ACC112 (cell line): ENCODE data around the gene CXorf58.
"Not testable (repeated sequence)": the region's sequence is repeated elsewhere in the genome, so short reads cannot be mapped to it uniquely, and the experiment has no call there.

ENCODE experiments used
- H2AFZ ChIP-seq: fragments of 200-600 bp; sonication (generic); one replicate; pipeline ENCODE4 v1.6.0; 2017; ENCODE audit warnings: antibody characterized with exemption, low read length; ENCODE audit not compliant: unreplicated experiment
- H3K27ac ChIP-seq: fragments of 200-600 bp; sonication (generic); 2 replicates; pipeline ENCODE4 v1.5.1; 2014; ENCODE audit warnings: low read depth, mild to moderate bottlenecking, antibody characterized with exemption, low read length, moderate library complexity
- H3K27me3 ChIP-seq: fragments of 200-600 bp; sonication (generic); 2 replicates; pipeline ENCODE4 v1.6.1; 2014; ENCODE audit warnings: mild to moderate bottlenecking, antibody characterized with exemption, low read length, moderate library complexity, mixed read lengths; ENCODE audit not compliant: insufficient read depth
- H3K36me3 ChIP-seq: fragments of 200-600 bp; sonication (generic); 2 replicates; pipeline ENCODE4 v1.6.1; 2016; ENCODE audit warnings: mild to moderate bottlenecking, antibody characterized with exemption, low read length, moderate library complexity, mixed read lengths; ENCODE audit not compliant: insufficient read depth
- H3K4me1 ChIP-seq: fragments of 200-600 bp; sonication (generic); one replicate; pipeline ENCODE4 v1.6.1; 2016; ENCODE audit warnings: low read length, mixed read lengths; ENCODE audit not compliant: insufficient read depth, unreplicated experiment, control insufficient read depth
- H3K4me3 ChIP-seq: fragments of 200-600 bp; sonication (generic); 2 replicates; pipeline ENCODE4 v1.5.1; 2014; ENCODE audit warnings: mild to moderate bottlenecking, low read depth, low read length
- H3K79me2 ChIP-seq: fragments of 200-600 bp; sonication (generic); one replicate; pipeline ENCODE4 v1.6.0; 2016; ENCODE audit warnings: low read length; ENCODE audit not compliant: control insufficient read depth, unreplicated experiment, insufficient read depth

The CXorf58 gene

DNA sequence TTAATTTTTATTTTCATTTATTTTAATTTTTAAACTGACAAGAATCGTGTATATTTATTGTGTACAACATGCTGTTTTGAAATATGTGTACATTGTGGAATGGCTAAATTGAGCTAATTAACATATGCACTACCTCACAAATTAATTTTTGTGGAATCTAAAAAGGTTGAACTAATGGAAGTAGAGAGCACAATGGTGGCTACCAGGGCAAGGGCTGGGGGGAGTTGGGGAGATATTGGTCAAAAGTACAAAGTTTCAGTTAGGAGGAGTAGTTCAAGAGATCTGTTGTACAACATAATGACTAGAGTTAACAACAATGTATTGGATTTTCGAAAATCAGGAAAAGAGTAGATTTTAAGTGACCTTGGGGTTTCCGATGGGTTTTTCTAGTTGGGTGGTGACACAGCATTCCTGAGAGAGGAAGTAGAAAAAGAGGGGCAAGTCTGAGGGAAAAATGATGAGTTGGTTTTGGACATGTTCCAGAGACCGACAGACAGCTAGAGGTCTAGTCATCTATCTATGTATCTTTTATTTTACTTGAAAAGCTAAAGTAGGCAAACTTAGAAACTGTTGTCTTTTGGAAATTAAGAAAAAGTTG, 23.3 kb upstream of the CXorf58 start:
- H3K79me2 ChIP-seq, result peaks cover 15% of the 10 kb centered on the region
- peaks cover 44% of the 10 kb centered on the region for H3K4me1 ChIP-seq
- peak overlapping the region; percentile 54 for H3K4me3 ChIP-seq
- peak overlapping the region; percentile 49 for H2AFZ ChIP-seq
- no peaks in the 10 kb centered on the region for H3K27me3 ChIP-seq
- H3K27ac ChIP-seq, result peak overlapping the region; percentile 99
- H3K36me3 ChIP-seq, result no peaks in the 10 kb centered on the region

DNA sequence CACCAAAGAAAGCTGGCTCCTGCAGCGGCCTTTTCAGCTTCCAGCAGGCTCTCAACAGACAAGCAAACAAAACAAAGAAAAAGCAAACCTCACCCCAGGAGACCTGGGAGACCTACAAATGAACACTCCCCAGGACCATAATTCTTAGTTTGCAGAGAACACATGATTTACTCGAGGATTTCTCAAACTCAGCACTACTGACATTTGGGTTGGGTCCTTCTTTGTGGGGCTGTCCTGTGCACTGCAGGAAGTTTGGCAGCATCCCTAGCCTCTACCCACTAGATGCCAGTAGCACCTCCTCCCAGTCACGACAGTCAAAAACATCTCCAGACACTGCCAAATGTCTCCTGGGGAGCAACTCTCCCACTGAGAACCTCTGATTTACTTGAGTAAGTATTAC, 22.0 kb upstream of the CXorf58 start:
- Histone ChIP-seq H2AFZ (peak overlapping the region; percentile 25), H3K27me3 (no peaks in the 10 kb centered on the region), H3K27ac (peak overlapping the region; percentile 39; the same call in 1 of the 2 replicates), H3K36me3 (no peaks in the 10 kb centered on the region), H3K4me3 (no peak overlapping the region), H3K79me2 (peaks cover 15% of the 10 kb centered on the region), H3K4me1 (peaks cover 52% of the 10 kb centered on the region)

DNA sequence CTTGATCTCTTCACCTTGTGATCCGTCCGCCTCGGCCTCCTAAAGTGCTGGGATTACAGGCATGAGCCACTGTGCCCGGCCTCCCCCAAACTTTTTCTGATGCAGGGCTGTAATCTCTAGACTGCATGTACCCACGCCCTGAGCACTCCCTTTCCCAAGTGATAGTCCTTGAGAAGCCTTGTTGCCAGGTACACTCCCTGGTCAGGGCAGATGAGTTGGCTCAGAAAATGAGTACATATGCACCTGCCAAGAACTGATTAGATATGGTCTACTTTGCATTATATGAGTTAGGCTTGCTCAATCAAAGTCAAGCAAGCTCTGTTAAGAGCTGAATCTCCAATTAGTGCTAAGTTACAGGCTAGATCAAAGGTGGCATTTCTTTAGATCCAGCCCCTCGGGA, 20.4 kb upstream of the CXorf58 start:
- Histone ChIP-seq H3K4me3 (no peak overlapping the region), H3K27me3 (no peaks in the 10 kb centered on the region), H2AFZ (no peak overlapping the region), H3K36me3 (no peaks in the 10 kb centered on the region), H3K27ac (no peak overlapping the region), H3K79me2 (peaks cover 11% of the 10 kb centered on the region), H3K4me1 (peaks cover 47% of the 10 kb centered on the region)

DNA sequence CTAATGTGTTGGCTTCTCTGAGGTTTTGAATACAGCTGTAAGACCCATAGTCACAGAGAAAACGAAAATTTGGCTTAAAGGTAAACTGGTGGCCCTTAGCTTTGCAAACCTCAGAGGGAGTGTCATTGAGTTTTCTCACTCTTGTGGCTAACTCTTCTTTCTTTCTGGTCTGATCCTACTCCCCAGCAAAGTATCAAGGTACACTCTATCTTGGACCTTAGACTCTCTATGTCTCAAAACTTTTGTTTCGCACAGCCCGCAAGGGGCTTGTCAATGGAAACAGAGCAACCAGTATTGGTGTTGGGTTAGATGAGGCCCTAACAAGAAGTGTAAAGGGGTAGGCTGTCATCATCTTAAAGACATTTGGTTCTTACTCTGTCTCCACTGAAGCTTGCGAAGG, 19.9 kb upstream of the CXorf58 start:
- H2AFZ ChIP-seq, result no peak overlapping the region
- no peak overlapping the region for H3K27ac ChIP-seq
- H3K36me3 ChIP-seq, result no peaks in the 10 kb centered on the region

DNA sequence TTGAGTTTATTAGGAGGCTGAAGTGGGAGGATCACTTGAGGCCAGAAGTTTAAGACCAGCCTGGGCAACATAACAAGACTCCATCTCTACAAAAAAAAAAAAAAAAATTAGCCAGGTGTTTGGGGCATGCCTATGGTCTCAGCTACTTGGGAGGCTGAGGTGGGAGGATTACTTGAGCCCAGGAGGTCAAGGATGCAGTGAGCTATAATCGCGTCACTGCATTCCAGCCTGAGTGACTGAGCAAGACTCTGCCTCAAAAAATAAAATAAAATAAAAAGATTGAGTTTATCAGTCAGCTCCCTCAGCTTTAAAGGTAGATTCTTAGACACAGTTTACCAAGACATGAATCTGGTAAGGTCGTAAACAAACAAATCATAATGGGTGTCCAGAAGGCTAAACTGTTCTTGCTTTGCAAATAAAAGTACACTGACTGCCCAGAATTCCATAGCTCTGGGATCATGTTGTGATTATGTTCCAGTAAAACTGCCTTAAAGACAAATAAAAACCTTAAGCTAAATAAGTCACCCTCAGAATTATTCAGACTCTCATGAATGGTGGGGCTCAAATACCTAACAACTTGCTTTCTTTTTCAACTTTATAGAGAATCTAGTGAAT, 18.8 kb upstream of the CXorf58 start:
- H3K36me3 ChIP-seq, result no peaks in the 10 kb centered on the region
- no peaks in the 10 kb centered on the region for H3K27me3 ChIP-seq
- peak overlapping the region; percentile 38; the same call in 1 of the 2 replicates for H3K4me3 ChIP-seq
- peaks cover 34% of the 10 kb centered on the region for H3K4me1 ChIP-seq
- peaks cover 4% of the 10 kb centered on the region for H3K79me2 ChIP-seq
- peak overlapping the region; percentile 31 for H2AFZ ChIP-seq
- peak overlapping the region; percentile 90 for H3K27ac ChIP-seq

More for the DNA sequence above, 19.9 kb upstream of the CXorf58 start:
- Histone ChIP-seq H3K4me3 (no peak overlapping the region), H3K79me2 (peaks cover 7% of the 10 kb centered on the region), H3K4me1 (peaks cover 44% of the 10 kb centered on the region), H3K27me3 (no peaks in the 10 kb centered on the region)

DNA sequence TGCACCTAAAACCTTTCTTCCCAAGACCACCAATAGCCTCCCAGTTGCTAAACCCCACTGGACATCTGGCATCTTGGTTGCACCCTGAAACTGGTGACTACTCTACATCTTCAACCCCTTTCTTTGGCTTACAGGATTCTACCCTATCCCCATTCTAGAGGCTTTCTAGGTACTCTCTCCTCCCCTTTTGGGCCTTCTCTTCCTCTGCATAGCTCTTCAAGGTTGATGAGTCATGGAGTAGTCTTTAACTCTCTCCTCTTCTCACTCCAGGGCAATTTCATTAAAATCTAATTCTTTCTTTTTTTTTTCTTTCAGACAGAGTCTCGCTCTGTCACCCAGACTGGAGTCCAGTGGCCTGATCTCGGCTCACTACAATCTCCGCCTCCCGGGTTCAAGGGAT, 16.9 kb upstream of the CXorf58 start:
- Histone ChIP-seq H3K27me3 (no peaks in the 10 kb centered on the region), H3K79me2 (peaks cover 6% of the 10 kb centered on the region), H3K27ac (no peak overlapping the region), H2AFZ (no peak overlapping the region), H3K36me3 (no peaks in the 10 kb centered on the region), H3K4me1 (peaks cover 18% of the 10 kb centered on the region), H3K4me3 (no peak overlapping the region)

DNA sequence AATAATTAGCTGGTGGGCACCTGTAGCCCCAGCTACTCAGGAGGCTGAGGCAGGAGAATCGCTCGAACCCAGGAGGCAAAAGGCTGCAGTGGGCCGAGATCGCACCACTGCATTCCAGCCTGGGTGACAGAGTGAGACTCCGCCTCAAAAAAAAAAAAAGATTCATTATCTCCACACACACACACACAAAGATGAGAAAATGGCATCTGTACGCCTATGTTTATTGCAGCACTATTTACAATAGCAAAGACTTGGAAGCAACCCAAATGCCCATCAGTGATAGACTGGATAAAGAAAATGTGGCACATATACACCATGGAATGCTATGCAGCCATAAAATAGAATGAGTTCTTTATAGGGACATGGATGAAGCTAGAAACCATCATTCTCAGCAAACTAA, 12.8 kb upstream of the CXorf58 start:
- H3K4me3 ChIP-seq, H3K79me2 ChIP-seq, H3K36me3 ChIP-seq, H3K27ac ChIP-seq, H2AFZ ChIP-seq, H3K27me3 ChIP-seq: not testable (repeated sequence)
- peaks cover 42% of the 10 kb centered on the region for H3K4me1 ChIP-seq

DNA sequence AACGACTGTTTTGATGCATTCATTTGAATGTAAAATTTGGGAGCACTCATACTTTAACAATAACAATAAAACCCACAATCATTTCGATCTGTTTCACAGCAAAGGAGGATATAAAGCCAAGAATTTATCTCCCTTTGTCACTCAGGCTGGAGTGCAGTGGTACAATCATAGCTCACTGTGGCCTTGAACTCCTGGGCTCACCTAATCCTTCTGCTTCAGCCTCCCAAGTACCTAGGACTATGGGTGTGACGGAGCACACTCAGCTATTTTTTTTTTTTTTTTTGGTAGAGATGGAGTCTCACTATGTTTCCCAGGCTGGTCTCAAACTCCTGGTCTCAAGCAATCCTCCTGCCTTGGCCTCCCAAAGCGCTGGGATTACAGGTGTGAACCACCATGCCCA, 11.3 kb upstream of the CXorf58 start:
- H3K27me3 ChIP-seq, H3K36me3 ChIP-seq, H2AFZ ChIP-seq, H3K4me3 ChIP-seq: not testable (repeated sequence)
- Histone ChIP-seq H3K79me2 (peaks cover 14% of the 10 kb centered on the region), H3K27ac (peak overlapping the region; percentile 99), H3K4me1 (peaks cover 51% of the 10 kb centered on the region)

DNA sequence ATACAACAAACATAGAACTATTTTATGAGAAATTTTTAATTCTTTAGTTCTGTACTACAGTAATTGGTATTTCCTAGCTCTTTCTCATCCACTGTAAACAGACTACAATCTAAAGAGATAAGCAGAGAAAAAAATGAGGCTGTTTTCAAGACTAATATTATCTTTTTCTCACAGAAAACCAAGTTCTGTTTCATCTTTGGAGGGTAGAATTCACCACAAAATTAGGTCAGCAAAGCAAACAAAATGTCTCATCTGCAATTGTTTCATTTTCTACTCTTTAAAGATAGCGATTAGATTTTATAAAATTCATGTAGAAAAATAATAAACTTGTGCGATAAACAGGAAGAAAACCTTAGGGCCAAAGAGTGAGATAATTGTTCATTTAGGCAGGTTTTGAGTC, 10.8 kb upstream of the CXorf58 start:
- Histone ChIP-seq H2AFZ (peak overlapping the region; percentile 65), H3K27ac (peak overlapping the region; percentile 99), H3K4me3 (peak overlapping the region; percentile 53), H3K79me2 (peaks cover 14% of the 10 kb centered on the region), H3K27me3 (no peaks in the 10 kb centered on the region), H3K36me3 (no peaks in the 10 kb centered on the region), H3K4me1 (peaks cover 55% of the 10 kb centered on the region)

DNA sequence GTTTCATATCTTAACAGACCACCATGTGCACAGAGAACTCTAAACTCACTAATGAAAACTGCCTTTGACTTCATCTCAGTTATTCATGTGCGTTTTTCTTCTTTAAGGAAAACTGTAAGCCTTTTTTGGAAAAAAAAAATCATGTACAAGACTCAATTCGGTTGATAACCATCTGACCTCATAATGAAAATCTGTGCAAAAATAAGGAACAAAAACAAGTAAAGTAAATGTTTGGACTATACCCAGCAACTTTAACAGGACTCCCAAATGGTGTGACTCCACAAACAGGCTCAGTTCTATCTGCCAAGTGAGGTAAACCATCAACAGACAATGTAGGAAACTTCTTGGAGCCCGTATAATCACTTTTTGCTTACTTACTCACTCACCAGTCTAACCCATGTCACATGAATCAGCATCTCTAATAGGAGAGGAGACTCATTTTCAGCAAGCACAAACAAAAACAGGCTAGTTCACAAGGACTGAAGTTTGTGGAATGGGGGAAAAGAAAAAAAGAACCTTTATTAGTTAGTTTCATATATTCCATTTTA, 9.3 kb upstream of the CXorf58 start:
- peak overlapping the region; percentile 55 for H3K4me3 ChIP-seq
- no peaks in the 10 kb centered on the region for H3K27me3 ChIP-seq
- H2AFZ ChIP-seq, result peak overlapping the region; percentile 43
- H3K36me3 ChIP-seq, result no peaks in the 10 kb centered on the region
- peaks cover 62% of the 10 kb centered on the region for H3K4me1 ChIP-seq
- H3K27ac ChIP-seq, result peak overlapping the region; percentile 99
- peaks cover 14% of the 10 kb centered on the region for H3K79me2 ChIP-seq

DNA sequence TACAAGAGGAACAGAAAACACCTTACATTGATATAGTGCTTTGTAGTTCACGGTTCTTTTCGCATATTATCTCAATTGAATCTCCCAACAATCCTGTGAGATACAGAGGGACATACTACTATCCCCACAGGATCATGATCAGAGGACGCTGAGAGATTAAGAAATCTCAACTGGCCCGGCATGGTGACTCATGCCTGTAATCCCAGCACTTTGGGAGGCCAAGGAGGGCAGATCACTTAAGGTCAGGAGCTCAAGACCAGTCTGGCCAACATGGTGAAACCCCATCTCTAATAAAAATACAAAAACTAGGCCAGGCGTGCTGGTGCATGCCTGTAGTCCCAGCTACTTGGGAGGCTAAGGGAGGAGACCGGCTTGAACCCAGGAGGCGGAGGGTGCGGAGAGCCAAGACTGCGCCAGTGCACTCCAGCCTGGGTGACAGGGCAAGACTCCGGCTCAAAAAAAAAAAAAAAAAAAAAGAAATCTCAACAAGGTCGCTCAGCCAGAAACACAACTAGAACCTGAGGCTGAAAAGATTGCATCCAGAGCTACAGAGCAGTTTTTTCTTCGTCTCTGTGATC, 7.5 kb upstream of the CXorf58 start:
- H3K27me3 ChIP-seq, result no peaks in the 10 kb centered on the region
- H3K4me3 ChIP-seq, result peak overlapping the region; percentile 48; the same call in 1 of the 2 replicates
- peaks cover 68% of the 10 kb centered on the region for H3K4me1 ChIP-seq
- H3K36me3 ChIP-seq, result no peaks in the 10 kb centered on the region
- H3K27ac ChIP-seq, result peak overlapping the region; percentile 99
- H2AFZ ChIP-seq, result no peak overlapping the region
- peaks cover 13% of the 10 kb centered on the region for H3K79me2 ChIP-seq
